Prostate gland (tissue), 2 donors: ENCODE measurements around the gene AFDN. TPM values are rescaled to one million over a fixed set of nuclear protein-coding genes. Genes with fewer than 3 reads are reported as not detected.

ENCODE experiments used
- DNase-seq: peaks from one replicate; pipeline ENCODE4 v3.0.0-alpha.2; 2019; ENCODE audit warnings: low spot score
- H3K27ac ChIP-seq, 2 donors: fragments of 200-600 bp; sonication (generic); 2 replicates each; pipeline ENCODE4 v1.5.1; 2017 to 2019
- H3K27me3 ChIP-seq: fragments of 200-600 bp; sonication (generic); replicated peaks from 2 replicates; pipeline ENCODE4 v1.5.1; 2019; ENCODE audit not compliant: insufficient read depth
- H3K36me3 ChIP-seq, 2 donors: fragments of 200-600 bp; sonication (generic); 1 replicate in 1 of 2; 2 replicates in 1 of 2; pipeline versions ENCODE4 v1.5.1 to v1.8.1; 2017 to 2019
- H3K4me1 ChIP-seq: fragments of 200-600 bp; sonication (generic); replicated peaks from 2 replicates; pipeline ENCODE4 v1.5.1; 2019
- H3K4me3 ChIP-seq, 2 donors: fragments of 200-600 bp; sonication (generic); 2 replicates each; pipeline ENCODE4 v1.5.1; 2017 to 2019
- H3K9me3 ChIP-seq: fragments of 200-600 bp; sonication (generic); 2 replicates; pipeline ENCODE4 v1.5.1; 2017
- POLR2A ChIP-seq: fragments of 450-650 bp; IDR thresholded peaks from one replicate; pipeline ENCODE4 v1.6.1; 2016; ENCODE audit warnings: antibody characterized with exemption, mild to moderate bottlenecking
- POLR2AphosphoS5 ChIP-seq: sonication (generic); formaldehyde crosslinking; IDR thresholded peaks from one replicate; pipeline ENCODE4 v1.6.1; 2017; ENCODE audit warnings: antibody characterized with exemption
- WGBS: methylation state at CpG from one replicate; pipeline ENCODE4 v1.1.5; 2018; 5-methylcytosine and 5-hydroxymethylcytosine counted together
- intact Hi-C: fragments of 100-400 bp; cut with DNase I; formaldehyde crosslinking; loops from one replicate; pipeline ENCODE4 v1.14.2; 2022
- total RNA-seq, 2 donors: library from RNA; depleted of rRNA; stranded (reverse); fragments of >200 nt; gene quantifications; one replicate each; pipeline ENCODE4 v1.1.0, GENCODE V29; 2016
- TF ChIP-seq, protein P1 (sequence below), 4 experiments: fragments of 200-600 bp in 2 of 4; fragments of 450-650 bp in 2 of 4; sonication (generic) in 2 of 4; IDR thresholded peaks; 1 replicate in 3 of 4; 2 replicates in 1 of 4; pipeline ENCODE4 v1.5.1; 2016 to 2019; ENCODE audit warnings: antibody characterized with exemption in 4 of 4, mild to moderate bottlenecking in 2 of 4, moderate library complexity in 2 of 4

Gene AFDN
- total RNA-seq, 2 donors from 2014 or later = 171 to 204 TPM

- H3K36me3 ChIP-seq = no peaks in the 10 kb centered on the region
- 69% methylated on average over 15 of the region's 15 CpGs for WGBS
- intact Hi-C loops = no loop called here
- no peaks in the 10 kb centered on the region for H3K9me3 ChIP-seq
- H3K27ac ChIP-seq = no peak overlapping the region
- H3K4me3 ChIP-seq = no peak overlapping the region
- H3K4me1 ChIP-seq = peaks cover 3% of the 10 kb centered on the region
- TF ChIP-seq, protein P1, sequence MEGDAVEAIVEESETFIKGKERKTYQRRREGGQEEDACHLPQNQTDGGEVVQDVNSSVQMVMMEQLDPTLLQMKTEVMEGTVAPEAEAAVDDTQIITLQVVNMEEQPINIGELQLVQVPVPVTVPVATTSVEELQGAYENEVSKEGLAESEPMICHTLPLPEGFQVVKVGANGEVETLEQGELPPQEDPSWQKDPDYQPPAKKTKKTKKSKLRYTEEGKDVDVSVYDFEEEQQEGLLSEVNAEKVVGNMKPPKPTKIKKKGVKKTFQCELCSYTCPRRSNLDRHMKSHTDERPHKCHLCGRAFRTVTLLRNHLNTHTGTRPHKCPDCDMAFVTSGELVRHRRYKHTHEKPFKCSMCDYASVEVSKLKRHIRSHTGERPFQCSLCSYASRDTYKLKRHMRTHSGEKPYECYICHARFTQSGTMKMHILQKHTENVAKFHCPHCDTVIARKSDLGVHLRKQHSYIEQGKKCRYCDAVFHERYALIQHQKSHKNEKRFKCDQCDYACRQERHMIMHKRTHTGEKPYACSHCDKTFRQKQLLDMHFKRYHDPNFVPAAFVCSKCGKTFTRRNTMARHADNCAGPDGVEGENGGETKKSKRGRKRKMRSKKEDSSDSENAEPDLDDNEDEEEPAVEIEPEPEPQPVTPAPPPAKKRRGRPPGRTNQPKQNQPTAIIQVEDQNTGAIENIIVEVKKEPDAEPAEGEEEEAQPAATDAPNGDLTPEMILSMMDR (IDR thresholded peaks at IDR 0.05) = no peak
- TF ChIP-seq POLR2AphosphoS5 = no peak
- no peak for TF ChIP-seq POLR2A
- no peaks in the 10 kb centered on the region for H3K27me3 ChIP-seq
- DNase-seq = no peak
Measured at GRCh38 chr6:167781066-167781767, 45.5 kb upstream of the AFDN start.

DNA sequence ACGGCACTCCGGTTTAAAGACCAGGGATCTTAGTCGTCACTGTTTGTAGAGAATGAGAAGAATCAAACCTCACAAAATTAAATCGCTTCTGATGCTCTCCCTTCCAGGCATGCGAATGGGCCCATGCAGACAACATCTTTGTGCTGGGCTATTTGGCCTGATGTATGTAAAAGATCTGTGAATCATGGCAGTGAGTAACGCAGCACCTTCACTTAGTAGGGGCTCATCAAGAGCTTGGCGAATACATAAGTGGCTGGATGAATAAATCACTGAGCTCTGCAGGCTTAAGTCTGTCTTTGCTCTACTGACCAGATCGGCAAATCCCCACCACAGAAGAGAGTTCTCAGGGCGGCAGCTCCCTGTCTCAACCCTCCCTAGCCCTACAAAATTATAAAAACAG lies 44.8 kb upstream of the AFDN start:
- intact Hi-C loops = no loop called here
- peaks cover 3% of the 10 kb centered on the region for H3K4me1 ChIP-seq
- 95% methylated on average over 9 of the region's 9 CpGs for WGBS
- H3K4me3 ChIP-seq = no peak overlapping the region
- TF ChIP-seq, protein P1 (IDR thresholded peaks at IDR 0.05) = no peak
- TF ChIP-seq POLR2AphosphoS5 (no peak), POLR2A (no peak)
- H3K27me3 ChIP-seq = no peaks in the 10 kb centered on the region
- no peaks in the 10 kb centered on the region for H3K9me3 ChIP-seq
- H3K27ac ChIP-seq = no peak overlapping the region
- DNase-seq = no peak
- no peaks in the 10 kb centered on the region for H3K36me3 ChIP-seq

- WGBS = 87% methylated on average over 4 of the region's 4 CpGs
- no peaks in the 10 kb centered on the region for H3K27me3 ChIP-seq
- H3K4me1 ChIP-seq = peaks cover 3% of the 10 kb centered on the region
- TF ChIP-seq POLR2AphosphoS5 (no peak), POLR2A (no peak)
- TF ChIP-seq, protein P1 (IDR thresholded peaks at IDR 0.05) = no peak
- no peaks in the 10 kb centered on the region for H3K36me3 ChIP-seq
- no peak overlapping the region for H3K27ac ChIP-seq
- no peaks in the 10 kb centered on the region for H3K9me3 ChIP-seq
- intact Hi-C loops = no loop called here
- H3K4me3 ChIP-seq = no peak overlapping the region
- no peak for DNase-seq
Measured at GRCh38 chr6:167782698-167783517, 43.8 kb upstream of the AFDN start.

DNA sequence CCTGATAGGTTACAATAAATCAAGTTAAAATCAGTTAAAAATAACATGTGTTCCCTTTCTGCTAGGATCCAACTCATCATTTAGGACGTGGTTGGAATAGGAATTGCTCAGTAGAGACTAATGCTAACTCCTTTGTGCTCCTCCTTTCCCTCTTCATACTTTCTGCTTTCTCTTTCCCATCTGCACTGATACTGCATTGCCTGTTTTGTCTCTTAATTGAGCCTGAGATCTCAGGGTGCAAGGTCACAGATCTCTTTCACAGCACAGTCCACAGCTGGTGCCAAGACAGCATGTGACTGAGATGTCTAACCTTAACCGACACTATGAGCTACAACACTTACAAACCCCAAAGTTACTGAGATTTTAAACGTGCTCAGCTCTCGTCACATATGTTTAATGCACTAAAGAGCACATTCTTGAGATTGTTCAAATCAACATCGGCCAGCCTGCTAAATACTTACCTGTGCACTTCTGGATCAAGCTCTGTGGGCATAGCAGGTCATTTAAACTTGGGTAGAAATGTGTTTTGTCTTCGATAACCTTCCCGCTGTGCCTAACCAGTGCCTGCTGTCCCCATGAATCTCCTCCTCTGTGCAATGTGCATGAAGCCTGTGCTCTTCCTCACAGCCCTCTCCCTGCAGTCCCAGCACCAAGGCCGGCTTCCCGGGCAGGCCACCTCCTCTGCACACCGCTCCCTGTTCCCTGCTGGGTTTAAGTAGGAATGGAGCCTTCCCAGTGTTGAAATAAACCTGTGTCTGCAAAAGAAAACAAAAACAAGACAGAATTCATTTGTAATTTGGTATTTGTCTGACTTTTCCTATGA lies 39.6 kb upstream of the AFDN start:
- Histone ChIP-seq H3K27me3 (no peaks in the 10 kb centered on the region), H3K4me3 (no peak overlapping the region), H3K9me3 (no peaks in the 10 kb centered on the region), H3K36me3 (no peaks in the 10 kb centered on the region), H3K4me1 (no peaks in the 10 kb centered on the region), H3K27ac (no peak overlapping the region)
- TF ChIP-seq POLR2AphosphoS5 = no peak
- TF ChIP-seq POLR2A = no peak
- TF ChIP-seq, protein P1 (IDR thresholded peaks at IDR 0.05) = no peak
- DNase-seq = no peak
- 88% methylated on average over 10 of the region's 10 CpGs for WGBS
- intact Hi-C loops = no loop called here
